NCI-H510A (cell line): Measurements from ENCODE around the gene FOXI2.

Source experiments
- DNase-seq: peaks from one replicate; lab custom pipeline; 2025; lab: John Stamatoyannopoulos, UW

The FOXI2 gene

DNA sequence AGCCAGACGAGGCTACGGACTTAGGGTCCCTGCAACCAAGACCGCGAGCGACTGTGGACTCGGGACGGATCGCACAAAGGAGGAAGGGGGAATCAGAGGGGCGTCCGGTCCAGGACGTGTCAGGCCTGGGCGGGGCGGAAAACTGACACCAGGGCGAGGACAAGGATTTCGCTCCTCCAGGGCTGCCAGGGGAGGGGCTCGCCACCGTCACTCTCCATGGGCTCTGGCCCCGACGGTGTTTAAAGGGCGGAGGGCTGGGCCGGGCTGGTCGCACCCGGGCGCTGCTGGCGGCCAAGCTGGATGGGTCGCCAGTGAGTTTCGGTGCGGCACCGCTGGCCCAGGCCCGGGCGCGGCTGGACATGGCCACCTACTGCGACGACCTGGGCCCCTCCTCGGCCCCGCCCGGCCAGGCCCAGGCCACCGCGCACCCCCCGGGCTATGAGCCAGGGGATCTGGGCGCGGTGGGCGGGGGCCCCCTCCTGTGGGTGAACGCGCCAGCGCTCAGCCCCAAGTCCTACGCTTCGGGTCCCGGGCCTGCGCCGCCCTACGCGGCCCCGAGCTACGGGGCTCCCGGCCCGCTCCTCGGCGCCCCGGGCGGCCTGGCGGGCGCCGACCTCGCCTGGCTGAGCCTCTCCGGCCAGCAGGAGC, at the start of gene FOXI2:
TSS of gene FOXI2 (plus strand) at position 271 of the 648 bp plus-strand sequence. CDS start at position 360, 89 bp downstream.
- DNase-seq: no peak

DNA sequence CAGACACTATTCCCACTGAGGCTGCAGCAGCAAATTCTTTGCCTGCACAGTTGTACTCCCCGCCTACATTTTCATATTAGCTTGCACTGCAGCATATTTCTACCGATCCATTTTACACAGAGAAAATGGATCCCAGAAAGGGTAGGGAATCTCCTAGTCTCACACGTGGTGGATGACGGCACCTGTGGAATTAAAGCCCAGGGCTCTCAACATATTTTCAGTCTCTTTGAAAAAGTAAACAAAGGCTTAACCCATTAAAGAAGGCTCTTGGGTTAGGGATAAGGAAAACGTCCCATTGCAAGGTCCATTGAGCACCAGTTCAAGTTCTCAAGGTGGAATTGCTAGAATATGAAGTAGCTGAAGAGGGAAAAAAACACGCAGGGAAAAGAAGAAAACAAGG, 49.4 kb upstream of the FOXI2 start:
- DNase-seq: no peak

DNA sequence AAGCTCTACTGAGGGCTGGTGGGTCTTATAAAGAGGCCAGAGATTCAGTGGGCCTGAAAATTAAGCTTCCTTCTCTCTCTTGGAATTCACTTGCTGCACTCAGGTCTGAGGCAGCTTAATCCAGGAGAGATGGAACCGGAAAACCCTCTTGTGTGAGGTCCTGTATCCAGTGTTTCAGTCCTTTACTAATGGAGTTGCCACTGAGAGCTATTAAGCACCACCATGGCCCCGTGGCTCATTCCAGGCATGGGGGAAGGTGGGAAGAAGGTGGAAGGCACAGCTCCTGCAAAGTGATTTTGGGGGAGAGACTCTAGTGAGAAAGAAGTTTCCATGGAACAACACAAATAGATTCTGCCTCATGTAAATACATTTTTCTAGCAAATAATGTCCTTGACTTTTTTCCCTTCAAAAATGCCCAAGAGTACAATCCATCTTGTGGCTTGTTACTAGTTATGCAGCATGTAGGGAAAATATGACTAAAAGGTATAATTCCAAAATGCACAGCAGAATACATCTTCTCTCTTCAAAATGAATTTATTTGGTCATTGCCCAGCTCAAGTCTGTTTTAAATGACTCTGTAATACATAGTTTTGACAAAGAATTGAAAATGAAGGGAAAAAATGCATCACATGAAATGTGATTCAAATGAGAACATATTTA, 46.7 kb upstream of the FOXI2 start:
- no peak for DNase-seq

DNA sequence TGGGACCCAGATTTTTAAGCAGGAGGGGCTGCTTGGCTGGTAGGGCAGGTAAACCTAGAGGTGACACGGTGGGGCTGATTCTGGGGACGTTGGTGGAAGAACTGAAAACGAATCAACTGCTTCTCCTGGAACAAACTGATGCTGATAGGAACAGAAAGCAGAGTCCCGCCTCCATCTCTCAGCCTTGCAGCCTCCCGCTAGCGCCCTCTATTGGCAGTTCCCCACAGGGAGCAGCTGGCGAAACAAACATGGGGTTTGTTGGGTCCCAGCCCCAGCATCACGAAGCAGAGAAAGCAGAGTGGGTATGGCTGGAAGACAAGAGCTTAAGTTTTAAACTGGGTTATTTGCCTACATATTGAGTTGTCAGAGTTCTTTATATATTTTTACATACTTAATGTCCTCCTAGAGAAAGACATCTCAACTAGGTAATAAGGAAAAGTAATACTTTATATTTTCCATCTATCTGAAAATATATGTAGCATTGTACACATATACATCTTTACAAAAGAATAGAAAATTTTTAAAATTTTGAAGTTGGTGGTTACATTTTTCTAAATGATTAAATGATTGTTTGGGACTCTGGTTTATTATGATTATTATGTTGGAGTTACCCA, 42.3 kb upstream of the FOXI2 start:
- DNase-seq: no peak

DNA sequence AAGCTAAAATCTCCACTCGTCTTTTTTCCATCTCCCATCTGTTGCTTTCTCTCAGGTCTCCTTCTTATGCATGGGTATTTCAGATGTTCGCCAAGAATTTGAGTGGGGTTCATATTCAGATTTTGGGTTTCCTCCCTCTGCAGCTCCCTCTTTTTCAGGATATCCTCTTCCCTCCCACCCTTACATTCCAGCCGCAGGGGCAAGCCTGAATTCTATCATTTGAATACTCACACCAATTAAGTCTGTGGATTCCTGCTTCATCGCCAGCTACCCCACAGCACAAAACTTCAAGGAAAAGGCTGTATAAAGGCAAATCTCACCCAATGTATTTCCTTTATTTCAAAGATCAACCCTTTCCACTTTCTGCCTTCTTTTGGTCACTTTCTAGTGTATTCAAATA, 41.6 kb upstream of the FOXI2 start:
- no peak for DNase-seq

DNA sequence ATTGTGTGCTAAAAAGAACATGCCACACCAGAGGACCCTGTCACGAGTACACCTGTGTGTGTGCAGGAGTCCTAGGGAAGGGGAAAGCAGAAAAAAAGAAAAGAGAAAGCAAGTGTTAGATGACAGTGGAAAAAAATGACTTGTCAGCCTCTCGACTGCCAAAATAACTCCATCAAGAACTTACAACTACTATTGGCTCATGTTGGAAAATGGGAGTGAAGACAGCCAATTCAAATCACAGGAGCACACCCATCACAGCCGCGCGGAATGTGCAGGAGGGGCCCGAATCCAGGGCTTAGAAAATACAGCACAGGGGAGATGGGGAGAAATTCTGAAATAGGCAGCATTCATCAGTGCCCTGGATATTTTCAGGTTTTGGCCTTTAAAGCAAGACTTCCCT, 38.1 kb upstream of the FOXI2 start:
- no peak for DNase-seq

DNA sequence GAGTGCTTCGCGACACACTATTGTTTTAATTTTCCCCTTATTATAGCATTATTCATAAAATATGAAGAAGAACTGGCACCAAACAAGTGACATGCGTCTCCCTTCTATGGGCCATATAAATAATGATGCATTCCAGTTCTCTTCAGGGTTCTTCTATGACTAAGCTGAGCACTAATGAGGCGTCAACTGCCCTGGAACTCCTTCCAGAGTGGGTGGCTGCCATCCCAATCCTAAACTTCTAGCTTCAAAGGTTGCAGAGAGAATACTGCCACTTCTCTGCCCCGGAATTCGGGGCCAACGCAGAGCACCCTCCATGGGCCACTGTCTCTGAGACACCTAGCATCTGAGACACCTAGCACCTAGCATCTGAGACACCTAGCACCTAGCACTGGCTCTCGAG, 37.7 kb upstream of the FOXI2 start:
- DNase-seq: no peak

DNA sequence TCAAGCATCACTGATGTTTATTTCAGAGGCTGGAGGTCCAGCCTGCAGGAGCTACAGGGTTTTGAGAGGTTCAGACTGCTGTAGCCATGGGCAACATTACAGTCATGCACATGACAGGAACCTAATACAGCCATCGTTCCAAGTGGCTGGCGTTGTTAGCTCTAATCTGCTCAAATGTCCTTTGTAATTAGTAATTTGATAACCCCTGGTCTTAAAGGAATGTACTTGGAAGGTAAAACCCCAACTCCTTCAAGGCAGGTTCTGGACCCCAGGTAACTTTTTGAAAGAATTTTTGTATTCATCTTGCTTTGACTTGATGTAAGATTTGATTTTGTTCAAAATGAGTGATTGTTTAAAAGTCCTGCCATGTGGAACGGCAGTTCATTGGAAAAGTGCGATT, 34.7 kb upstream of the FOXI2 start:
- no peak for DNase-seq

DNA sequence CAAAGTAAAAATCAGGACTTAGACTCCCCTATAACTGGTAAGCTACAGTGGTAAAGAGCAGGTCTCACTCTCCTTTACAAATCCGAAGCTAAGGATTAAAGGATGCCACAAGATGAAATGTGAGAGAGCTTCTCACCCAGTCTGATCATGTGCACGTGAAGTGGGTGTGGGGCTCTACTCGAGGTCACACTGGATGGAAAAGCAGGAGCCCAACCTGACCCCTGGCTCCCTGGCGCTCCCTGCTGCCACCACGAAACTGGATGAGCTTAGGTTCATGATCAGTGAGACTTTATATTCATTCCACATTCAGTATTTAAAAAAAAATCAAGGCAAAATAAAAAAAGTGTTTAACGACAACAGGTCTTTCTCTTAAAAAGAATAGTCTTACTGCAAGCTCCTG, 21.7 kb upstream of the FOXI2 start:
- DNase-seq: no peak

DNA sequence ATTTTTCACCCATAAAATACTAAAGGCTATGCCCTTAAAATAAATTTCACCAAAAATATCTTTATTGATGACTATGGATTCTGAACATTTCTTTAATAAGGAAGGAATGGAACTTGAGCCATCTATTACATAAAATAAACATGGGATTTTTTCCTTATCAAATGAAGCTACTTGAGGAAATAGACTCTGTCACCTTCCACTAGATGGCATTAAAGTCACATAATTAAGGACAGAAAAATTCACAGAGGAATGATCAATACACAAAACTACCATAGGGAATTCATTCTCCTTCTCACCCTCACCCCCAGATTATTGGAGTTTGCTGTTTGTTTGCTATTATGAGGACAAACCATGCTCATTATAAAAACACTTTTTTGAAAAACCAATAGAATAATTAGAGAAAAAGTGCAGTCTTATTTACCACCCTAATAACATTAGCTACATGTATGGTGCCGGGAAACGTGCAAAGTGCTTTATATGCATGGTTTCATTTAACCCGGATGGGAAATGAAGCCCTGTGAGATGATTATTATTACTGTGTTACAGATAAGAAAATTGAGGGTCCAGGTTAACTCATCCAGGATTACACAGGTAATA, 21.1 kb upstream of the FOXI2 start:
- DNase-seq: no peak

DNA sequence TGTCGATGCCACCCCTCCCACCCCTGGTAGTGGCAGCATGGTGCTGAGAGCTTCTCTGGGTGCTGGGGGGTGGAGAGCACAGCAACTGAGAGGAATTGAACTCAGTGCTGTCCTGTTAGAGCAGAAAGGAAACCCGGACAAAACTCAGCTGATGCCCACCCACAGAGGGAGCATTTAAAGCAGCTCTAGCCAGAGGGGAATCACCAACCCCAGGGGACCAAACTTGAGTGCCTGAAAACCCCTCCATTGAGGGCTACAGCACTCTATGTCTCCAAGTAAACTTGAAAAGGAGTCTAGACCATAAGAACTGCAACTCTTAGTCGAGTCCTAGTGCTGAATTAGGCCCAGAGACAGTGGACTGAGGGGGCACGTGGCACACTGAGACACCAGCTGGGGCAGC, 16.8 kb upstream of the FOXI2 start:
- DNase-seq: no peak

DNA sequence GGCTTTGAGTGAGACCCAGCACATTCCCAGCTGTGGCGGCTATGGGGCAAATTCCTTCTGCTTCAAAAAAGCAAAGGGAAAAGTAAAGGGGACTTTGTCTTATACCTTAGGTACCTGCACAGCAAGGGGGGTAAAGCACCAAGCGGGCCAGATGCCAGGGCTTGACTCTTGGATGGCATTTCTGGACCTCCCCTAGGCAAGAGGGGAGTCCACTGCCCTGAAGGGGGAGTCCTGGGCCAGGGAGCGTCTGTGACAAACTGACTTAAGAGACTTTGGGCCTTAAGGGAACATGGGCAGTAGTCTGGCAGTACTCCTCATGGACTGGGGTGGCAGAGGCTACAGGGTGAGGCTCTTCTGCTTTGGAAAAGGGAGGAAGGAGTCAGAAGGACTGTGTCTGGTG, 16.1 kb upstream of the FOXI2 start:
- no peak for DNase-seq

DNA sequence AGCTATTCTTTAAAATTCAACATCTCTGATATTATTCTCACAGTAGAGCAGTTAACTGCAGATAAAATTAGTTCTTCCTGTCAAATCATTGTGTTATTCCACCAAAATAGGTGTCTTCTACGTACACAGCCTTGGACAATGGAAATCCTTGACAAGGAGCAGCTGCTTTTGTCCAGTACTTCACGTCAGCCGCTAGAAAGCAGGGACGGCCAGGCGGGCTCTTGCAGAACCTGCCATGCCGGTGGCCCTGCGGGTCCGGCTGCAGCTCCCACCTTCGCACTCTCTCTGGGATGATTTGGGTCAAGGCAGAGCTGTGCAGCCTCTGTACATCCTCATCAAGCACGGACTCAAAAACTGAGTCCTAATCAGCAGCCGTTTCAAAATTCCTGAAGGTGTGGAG, 2.2 kb upstream of the FOXI2 start:
- no peak for DNase-seq

DNA sequence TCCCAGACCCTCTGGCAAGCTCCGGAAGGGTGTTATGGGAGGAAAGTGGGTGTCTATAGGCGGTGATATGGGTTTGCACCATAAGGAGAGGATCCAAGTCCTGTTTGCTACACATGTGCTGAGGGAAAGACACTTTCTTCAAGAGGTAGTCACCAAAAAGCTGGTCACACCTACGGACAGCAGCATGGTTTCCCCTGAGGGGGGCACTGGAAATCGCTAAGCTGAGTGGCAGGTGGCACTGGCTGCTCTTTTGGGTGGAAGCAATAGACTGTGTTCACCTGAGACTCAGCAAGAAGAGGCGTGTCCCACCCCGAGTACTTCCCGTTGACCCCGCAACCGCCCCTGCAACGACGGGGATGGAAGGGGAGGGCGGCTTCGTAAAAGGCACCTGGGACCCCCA, 1.8 kb upstream of the FOXI2 start:
- DNase-seq: no peak

DNA sequence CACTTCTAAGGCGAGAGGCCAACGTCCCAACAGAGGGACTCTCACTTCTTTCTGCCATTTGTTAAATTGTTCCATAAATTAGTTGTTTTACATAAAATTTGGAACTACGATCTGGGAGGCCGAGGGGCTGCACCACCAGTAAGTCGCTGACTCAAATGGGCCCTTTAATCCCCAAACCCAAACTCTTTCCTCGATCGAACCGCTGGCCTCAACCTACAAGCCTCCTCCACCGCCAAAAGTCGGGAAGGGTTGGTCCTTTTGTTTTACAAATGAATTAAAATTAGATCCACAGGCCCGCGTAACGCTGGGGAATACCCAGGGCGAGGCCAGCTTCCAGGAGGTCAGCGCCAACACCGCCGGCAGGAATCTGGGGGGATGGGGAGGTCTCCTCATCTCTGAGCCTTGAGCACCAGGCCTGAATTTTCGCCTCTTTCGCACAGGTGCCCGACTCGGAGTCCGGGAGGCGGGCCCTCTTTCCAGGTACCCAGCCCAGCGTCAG, 1.2 kb upstream of the FOXI2 start:
- no peak for DNase-seq

DNA sequence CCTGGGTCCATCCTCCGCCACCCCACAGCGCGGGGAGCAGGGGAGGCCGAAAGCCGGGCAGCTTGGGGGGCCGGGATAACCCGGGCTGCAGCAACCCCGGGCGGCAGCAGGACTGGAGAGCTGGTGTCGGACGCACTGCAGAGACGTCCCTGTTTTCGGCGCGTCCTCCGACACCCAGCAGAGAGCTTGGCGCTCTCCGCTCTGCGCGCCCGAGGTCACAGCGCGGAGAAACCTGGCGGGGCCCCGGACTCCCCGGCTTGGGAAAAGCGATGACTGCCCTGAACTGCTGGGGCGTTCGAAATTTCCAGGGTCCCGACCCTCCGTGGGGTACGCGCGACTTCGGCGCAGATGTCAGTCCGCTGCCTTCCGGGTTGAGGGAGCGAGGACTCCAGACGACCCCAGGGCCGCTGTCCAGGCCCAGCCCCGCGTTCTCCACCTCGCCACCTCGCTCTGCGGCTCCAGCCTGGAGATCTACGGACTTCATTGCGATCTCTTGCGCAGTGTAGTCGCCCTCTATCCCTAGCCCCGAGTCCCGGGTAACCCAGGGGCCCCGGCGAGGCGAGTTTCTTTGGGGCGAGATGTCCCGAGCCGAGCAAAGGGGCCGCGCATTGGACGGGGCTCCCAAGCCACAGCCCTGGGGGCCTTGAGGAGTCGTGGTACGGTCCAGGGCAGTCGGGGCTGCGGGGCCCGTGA, 617 bp upstream of the FOXI2 start:
- DNase-seq: no peak

DNA sequence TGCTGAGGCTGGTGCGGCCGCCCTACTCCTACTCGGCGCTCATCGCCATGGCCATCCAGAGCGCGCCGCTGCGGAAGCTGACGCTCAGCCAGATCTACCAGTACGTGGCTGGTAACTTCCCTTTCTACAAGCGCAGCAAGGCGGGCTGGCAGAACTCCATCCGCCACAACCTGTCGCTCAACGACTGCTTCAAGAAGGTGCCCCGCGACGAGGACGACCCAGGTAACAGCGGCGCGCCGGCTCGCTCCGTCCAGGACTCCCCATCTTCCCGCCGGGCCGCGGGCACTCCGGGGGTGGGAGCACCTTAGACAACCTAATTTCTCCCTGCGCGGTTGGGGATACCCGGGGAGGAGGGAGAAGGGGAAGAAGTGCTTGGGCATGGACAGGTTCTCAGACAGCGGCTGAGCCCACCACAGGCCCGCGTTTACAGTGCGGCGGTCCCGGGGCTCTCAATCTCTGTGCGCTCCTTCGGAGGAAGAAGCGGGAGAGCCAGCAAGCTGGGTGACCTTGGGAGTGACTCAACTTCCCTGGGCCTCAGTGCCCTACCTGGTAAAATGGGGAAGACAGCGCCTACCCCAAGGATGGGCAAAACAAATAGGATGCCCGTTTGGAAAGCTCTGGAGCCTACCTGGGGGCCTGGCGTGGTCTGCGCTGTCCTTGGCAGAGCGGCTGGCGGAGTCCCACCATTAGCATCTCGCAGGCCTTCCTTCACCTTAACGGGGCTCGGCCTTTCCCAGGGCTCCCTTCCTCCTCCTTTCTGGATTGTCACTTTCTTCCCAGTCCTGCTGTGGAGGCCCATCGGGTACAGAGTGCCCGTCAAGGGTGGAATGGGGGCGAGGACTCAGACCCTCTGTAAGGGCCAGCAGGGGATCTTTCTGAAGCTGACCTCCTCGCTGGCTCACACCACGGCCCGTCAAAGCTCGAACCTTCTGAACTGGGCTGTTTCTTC, 852 bp downstream of the FOXI2 start:
- DNase-seq: no peak

DNA sequence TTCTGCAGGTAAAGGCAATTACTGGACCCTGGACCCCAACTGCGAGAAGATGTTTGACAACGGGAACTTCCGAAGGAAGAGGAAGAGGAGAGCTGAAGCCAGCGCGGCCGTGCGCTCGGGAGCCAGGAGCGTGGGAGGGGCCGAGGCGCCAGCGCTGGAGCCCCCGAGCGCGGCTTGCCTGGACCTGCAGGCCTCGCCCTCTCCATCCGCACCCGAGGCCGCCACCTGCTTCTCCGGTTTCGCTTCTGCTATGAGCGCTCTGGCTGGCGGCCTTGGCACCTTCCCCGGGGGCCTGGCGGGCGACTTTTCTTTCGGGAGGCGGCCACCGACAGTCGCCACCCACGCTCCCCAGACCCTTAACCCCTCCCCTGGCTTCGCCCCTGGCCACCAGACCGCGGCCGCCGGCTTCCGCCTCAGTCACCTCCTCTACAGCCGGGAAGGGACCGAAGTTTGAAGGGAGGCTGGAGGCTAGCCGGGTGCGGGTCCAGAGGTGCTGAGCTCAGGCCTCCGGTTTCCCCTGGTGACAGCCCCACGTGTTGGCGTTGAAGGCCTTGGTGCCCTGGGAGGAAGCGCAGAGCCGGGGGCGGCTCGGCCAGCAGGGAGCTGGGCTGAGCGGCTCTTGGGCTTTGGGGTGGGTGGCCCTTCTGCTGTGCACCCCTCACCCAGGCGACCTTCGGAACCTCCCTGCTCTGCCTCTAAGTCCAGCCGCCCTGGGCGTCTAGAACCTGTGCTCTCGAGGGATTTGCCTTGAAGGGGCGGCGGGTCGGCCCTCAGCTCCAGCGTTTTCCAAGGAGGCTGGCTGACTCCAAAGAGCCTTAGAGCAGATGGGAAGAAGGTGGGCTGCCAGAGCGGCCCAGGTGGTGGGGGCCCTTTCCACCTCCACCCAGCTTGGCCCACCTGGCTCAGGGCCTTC, 1.8 kb downstream of the FOXI2 start:
- peak; percentile 29 for DNase-seq

DNA sequence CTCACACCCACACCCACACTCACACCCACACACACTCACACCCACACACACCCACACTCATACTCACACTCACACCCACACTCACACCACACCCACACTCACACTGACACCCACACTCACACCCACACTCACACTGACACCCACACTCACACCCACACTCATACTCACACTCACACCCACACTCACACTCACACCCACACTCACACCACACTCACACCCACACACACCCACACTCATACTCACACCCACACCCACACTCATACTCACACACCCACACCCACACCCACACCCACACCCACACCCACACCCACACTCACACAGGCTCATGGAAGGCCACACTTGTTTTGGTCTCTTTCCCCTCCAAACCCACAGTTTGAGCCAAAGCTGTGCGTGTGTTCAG, 2.9 kb downstream of the FOXI2 start:
- no peak for DNase-seq

DNA sequence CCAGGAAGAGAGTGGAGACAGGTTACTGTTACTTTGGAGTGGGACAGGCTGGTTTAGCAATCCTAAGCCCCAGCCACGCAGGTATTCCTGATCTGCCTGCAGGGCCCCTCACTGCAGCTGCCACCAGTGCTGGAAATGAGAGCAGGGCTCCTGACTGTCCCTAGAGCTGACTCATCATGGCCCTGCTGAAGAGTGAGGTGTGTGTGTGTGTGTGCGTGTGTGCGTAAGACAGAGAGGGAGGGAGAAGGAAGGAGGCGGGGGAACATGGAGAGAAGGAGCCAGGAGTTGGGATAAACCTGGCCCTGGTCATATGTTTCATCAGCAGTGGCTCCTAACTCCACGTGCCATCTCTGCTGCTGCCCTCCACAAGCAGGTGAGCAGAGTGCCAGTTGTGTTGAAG, 3.6 kb downstream of the FOXI2 start:
- no peak for DNase-seq
